Sigmoid colon (tissue), 4 donors: Measurements from ENCODE around the gene MYO5B.

ENCODE experiments used
- CTCF ChIP-seq, 4 experiments: fragments of 450-650 bp in 3 of 4; fragments of 200-600 bp in 1 of 4; IDR thresholded peaks; one replicate each; pipeline ENCODE4 v1.5.1; 2016 to 2019; ENCODE audit warnings: antibody characterized with exemption in 4 of 4, mild to moderate bottlenecking in 3 of 4, moderate library complexity in 2 of 4
- EP300 ChIP-seq, 4 donors: sonication (generic); formaldehyde crosslinking; IDR thresholded peaks; one replicate each; pipeline ENCODE4 v1.6.1; 2017; ENCODE audit warnings: antibody characterized with exemption in 4 of 4
- POLR2A ChIP-seq, 2 donors: fragments of 450-650 bp; IDR thresholded peaks; one replicate each; pipeline ENCODE4 v1.6.1; 2016; ENCODE audit warnings: antibody characterized with exemption in 2 of 2, mild to moderate bottlenecking in 2 of 2, moderate library complexity in 2 of 2

- TF ChIP-seq CTCF (IDR thresholded peaks at IDR 0.05) (no peak), POLR2A (IDR thresholded peaks at IDR 0.05) (peak in 1 of 2 donors; percentile 4), EP300 (IDR thresholded peaks at IDR 0.05) (no peak)
Measured at GRCh38 chr18:49814147-49814499, 380.8 kb downstream of the MYO5B start.
